A549 treated with AZD2906 at 1 μM for 4 hours (cell line): Measurements from ENCODE around the gene TMPRSS5. TPM values are rescaled to one million over a fixed set of nuclear protein-coding genes. Genes with fewer than 3 reads are reported as not detected.

Source experiments
- total RNA-seq: library from RNA; stranded (reverse); fragments of 200-300 nt; extraction: Qiagen RNA extraction; gene quantifications from 5 replicates; pipeline ENCODE4 v1.2.3, GENCODE V29; 2022

Gene TMPRSS5
- total RNA-seq = 0.09 to 0.13 TPM (median 0.12 TPM) in 4 of 5 replicates, not detected in the other

DNA sequence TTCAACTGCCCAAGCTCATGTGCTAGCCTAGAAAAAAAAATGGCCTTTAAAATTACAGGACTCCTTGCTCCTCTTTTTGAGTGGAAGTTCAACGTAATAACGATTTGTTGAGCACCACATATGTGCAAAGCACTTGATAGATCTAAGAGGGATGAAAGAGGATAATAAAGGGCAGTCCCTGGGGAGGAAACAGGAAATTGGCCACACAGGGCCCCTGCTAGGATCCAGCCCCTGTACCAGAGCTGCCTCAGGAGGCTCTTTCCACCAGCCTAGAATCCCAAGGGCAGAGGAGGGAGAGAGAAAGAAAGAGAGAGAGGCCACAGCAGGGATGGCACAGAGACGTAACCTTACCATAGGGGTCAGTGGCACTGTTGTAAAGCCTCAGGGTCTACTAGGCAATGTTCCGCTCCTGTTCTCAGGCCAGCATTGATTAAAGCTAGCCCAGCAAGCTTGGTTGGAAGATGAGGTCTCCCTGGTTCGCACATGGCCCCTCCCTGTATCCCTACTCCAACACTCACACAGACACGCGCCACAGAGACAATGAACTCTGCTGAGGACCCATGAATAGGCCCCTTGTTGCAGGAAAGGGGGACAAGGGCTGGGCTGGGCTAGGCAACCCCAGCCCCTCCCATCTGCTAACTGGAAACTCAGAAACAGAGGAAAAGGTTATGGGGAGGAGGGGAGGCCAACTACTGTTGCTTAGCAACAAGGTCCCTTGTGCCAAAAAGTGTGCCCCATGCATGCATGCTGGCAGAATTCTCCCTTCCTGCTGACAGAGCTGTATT is at the start of gene TMPRSS5:
TSS of gene TMPRSS5 (minus strand) at position 438 of the 785 bp plus-strand sequence. CDS start at position 354, 84 bp downstream.

Other genes starting within 250 kb of the TMPRSS5 start
- gene DRD2, start 230.9 kb downstream of the TMPRSS5 start, total RNA-seq = 0.06 TPM in 2 of 5 replicates, not detected in the others
- gene ZW10, start 67.4 kb upstream of the TMPRSS5 start, total RNA-seq = 11.2 to 14.7 TPM (median 12.3 TPM) in 5 replicates
- gene CLDN25, start 73.5 kb upstream of the TMPRSS5 start, total RNA-seq = not detected in 5 replicates
- gene USP28, start 169.3 kb upstream of the TMPRSS5 start, total RNA-seq = 11.8 to 18.8 TPM (median 17.3 TPM) in 5 replicates
- not detected in 5 replicates for gene HTR3B, start 198.5 kb upstream of the TMPRSS5 start, total RNA-seq